CD4-positive, alpha-beta T cell treated with Interferon gamma for 1 hour (primary cell): ENCODE data around the gene MBD5.

Experiments used
- DNase-seq: peaks from one replicate; pipeline ENCODE4 v3.0.0-alpha.2; 2020

The MBD5 gene

GRCh38 chr2:148557844-148558436 lies 537.0 kb downstream of the MBD5 start:
- DNase-seq = no peak

- no peak for DNase-seq
Measured at GRCh38 chr2:148560496-148560895, 539.6 kb downstream of the MBD5 start.

GRCh38 chr2:148561389-148561788 lies 540.5 kb downstream of the MBD5 start:
- DNase-seq = no peak

GRCh38 chr2:148565272-148565894 lies 544.5 kb downstream of the MBD5 start:
- DNase-seq = no peak
